GM12892 (cell line): Measurements from ENCODE around the gene FAIM2.

Source experiments
- DNase-seq: peaks from one replicate; pipeline ENCODE4 v3.0.0; 2011; ENCODE audit not compliant: insufficient read length
- FAIRE-seq: peaks from 2 replicates; lab custom pipeline; 2011; peaks lifted over from hg19 to GRCh38; lab: Jason Lieb, UNC
- POLR2A ChIP-seq: IDR thresholded peaks from 2 replicates; pipeline ENCODE4 v1.6.1; 2011; ENCODE audit warnings: low read depth, low read length, control low read depth
- POLR2AphosphoS5 ChIP-seq: IDR thresholded peaks from 2 replicates; pipeline ENCODE4 v1.6.1; 2011; ENCODE audit warnings: low read depth, low read length, control low read depth
- TAF1 ChIP-seq: IDR thresholded peaks from 2 replicates; pipeline ENCODE4 v1.6.1; 2011; ENCODE audit warnings: low read depth, mild to moderate bottlenecking, control low read depth, low read length, borderline replicate concordance

FAIM2 gene

DNA sequence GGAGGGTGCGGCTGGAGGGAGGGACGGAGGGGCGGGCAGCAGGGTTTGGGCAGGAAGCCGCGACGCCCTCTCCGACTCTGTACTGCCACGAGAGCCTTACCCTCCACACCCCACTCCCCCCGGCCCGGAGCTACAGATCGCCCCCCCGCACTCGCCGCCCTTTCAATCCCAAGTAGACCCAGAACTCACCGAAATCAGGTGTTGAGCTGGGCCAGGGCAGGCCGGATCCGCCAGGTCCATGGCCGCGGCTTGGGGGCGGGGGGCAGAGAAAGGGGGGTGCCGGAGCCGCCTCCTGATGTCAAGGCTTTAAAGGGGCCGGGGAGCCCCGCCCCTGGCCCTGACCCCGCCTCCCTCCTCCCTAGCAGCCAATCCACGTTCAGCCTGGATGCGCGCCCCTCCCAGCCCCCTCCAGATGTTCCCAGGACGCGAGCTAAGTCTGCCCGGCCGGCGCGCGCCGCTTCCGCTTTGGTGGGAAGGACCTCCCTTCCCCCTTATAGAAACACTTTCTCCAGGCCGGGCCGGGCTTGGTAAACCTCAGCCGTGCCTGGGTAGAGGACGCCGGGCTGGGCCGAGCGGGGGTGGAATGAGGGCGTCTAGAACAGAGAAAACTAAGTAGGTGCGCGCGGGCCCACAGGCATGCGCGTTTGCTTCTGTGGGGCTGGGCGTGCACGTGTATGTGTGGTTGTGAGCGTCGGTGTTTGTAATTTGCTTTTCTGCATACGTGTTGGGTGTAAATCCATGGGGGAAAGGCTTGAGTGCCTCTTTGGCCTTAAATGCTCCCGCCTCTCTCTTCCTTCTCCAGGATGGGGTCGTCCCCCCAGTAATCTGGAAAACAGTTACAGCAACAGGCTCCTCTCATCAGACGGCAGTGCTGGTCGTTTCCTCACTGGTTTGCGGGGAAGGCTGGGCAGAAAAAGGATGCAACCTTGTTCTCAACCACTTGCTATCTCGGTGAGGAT lies 75.3 kb downstream of the FAIM2 start, which contains the start of gene NCKAP5L:
NCKAP5L (minus strand) TSS at position 281 of the 959 bp plus-strand sequence. CDS start 24,369 bp downstream, outside the sequence.
- TF ChIP-seq TAF1 (0 out of 2 replicates have a peak, but pooled peaks have one; percentile 2), POLR2A (peak; percentile 48; the same call in 1 of the 2 replicates), POLR2AphosphoS5 (no peak)
- peak; percentile 97 for FAIRE-seq
- DNase-seq: peak; percentile 97

DNA sequence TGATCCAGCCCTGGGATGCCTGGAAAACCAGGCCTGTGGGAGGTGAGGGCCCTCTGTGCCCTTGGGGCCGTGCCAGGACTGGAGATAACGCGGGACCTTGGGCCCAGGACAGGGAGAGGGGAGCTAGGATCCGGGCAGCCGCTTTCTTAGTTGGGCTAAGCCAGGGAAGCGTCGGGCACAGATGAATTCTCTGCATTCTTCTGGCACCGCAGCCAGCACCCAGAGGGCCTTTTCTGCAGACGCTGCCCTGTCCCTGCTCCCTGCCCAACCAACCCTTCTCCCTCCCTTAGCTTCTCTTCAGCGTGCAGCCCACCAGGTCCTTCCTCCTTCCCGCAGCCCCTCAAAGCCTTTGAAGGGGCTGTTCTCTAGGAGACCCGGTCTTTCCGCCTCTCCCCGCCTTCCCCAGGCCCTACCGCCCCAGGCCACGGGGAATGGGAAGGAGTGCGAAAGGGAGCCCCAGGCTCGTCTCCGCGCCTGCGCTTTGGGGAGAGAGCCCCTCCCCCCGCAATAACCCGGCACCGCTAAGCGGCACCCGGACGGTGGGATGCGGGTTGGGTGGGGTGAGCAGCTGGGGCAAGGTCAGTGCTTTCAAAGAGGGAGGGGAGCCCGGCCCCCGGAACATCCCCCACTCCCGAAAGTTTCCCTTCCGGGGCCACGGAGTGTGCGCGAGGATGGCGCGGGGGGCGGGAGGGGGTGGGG lies 76.2 kb downstream of the FAIM2 start:
- FAIRE-seq: peak; percentile 68
- peak; percentile 59 for DNase-seq

DNA sequence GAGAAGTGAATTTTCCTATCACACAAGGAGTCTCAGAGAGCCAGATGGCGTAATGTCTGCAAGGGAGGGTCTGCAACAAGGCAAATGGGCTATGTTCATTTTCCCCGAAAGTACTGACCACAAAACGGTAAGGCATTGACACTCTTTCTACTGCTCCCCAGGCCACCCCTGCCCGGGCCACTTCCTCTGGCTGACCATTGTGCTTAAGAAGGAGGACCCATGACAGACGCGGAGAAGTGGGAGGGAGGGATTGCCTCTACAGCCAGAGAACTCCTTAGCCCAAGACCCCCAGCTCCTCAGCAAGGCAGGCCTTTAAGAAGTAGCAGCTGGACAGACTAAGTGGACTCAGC lies 76.7 kb downstream of the FAIM2 start:
- FAIRE-seq: no peak
- DNase-seq: no peak
- no peak for TF ChIP-seq TAF1

More for the DNA sequence above, 76.2 kb downstream of the FAIM2 start:
- TF ChIP-seq POLR2AphosphoS5: no peak
- no peak for TF ChIP-seq POLR2A
- TF ChIP-seq TAF1: no peak

DNA sequence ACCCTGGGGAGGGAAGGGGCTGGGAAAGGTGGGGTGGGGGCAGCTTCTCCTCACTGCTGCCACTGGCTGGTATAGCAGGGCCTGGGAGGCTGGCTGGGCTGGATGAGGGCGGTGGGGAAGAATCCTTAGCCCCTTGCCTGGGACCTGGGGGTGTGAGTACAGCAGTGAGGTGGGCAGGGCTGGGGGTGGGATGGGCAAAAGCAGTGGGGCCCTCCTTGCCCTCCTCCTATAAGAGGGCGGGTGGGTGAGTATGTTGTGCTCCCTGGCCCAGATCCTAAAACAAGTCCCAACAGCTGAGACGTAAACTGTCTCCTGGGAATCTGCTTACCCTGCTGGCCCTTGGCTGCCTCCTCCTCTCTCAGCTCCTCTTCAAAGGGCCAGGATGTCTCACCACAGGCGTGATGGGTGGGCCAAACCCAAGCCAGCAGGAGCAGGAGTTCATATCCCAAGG lies 77.7 kb downstream of the FAIM2 start:
- FAIRE-seq (no peak), DNase-seq (no peak)
- TF ChIP-seq TAF1 (no peak), POLR2A (no peak), POLR2AphosphoS5 (no peak)

DNA sequence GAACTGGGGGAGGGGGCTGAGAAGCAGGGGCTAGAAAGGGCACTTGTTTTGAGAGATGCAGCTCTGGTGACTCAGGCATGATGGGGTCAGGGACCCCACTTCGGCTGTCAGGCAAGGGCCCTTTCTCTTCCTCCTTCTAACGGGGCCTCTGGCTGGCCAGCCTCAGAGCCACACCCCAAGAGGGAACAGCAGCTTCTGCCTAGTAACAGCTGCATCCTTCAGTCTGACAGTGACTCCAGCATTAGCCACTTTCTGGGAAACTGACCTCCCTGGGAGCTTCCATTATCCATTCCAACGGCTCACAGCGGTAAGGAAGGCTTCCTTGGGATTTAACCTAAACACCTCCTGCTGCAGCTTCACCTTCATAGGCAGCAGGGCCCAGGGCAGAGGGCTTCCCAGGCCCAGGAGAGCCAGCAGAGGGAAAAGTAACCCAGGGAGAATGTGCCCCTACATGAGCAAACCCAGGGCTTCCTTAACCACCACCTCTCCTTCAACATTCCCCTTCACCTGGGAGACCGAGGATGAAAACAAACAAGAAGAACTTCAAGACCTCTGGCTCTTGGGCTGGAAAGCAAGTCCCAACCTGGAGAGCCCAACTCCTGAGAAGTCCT lies 78.2 kb downstream of the FAIM2 start:
- no peak for TF ChIP-seq TAF1
- no peak for TF ChIP-seq POLR2AphosphoS5
- TF ChIP-seq POLR2A: no peak
- no peak for DNase-seq
- no peak for FAIRE-seq

DNA sequence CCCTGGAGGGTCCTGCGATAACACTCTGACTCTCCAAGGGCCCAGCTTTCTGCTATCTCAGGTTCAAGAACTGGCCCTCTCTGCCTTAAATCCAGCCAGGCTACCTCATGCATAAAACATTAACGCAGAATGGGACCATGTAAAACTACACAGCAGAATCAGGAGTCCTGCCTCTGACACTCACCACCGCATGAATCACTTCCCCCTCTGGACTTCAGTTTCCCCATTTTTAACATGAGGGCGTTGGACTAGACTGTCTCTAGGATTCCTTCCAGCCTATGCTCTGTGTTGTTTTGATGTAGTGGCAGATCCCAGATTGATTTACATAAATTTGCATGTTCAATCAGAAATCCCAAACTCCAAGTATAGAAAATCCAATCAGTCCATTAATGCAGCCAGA lies 78.8 kb downstream of the FAIM2 start:
- no peak for FAIRE-seq
- no peak for TF ChIP-seq POLR2AphosphoS5
- DNase-seq: no peak

DNA sequence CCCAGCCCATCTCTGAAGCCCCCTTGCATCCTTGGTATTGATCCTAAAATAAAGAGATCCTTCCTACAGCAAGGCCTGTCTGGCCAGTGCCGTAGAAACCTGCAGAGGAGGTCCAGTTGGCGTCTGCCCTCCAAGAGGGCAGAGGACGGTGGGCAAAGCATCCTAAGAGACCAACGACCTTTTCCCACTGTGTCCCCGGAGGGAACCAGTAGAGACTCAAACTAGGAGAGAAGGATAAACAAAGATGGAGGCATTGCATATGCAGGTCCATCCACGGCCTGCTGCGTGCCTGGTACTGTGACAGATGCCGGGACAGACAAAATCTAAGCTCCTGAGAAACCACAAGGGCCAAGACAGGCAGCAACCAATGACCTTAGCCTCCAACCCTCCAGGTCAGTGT lies 79.3 kb downstream of the FAIM2 start:
- TF ChIP-seq POLR2AphosphoS5 (no peak), POLR2A (no peak), TAF1 (no peak)
- DNase-seq (no peak), FAIRE-seq (no peak)

DNA sequence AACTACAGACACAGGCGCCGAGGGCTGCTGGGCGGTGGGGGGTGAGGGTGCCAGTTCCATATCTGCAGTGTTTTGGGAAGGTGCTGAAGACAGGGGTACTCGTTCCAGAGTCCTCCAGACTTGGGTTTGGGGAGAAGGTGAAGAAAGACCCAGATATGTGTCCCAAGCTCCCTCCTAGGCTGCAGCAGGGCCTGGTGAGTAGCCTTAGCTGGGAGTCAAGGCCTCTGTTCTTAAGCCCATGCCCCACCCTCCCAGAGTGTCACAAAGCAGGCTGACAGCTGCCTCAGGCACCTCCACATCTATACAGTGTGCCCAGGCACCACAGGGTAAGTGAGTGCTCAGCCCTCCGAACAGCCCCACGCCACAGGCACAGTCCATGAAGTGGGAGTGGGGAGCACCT lies 79.7 kb downstream of the FAIM2 start:
- TF ChIP-seq POLR2A (no peak), POLR2AphosphoS5 (no peak), TAF1 (no peak)
- DNase-seq (no peak), FAIRE-seq (no peak)

DNA sequence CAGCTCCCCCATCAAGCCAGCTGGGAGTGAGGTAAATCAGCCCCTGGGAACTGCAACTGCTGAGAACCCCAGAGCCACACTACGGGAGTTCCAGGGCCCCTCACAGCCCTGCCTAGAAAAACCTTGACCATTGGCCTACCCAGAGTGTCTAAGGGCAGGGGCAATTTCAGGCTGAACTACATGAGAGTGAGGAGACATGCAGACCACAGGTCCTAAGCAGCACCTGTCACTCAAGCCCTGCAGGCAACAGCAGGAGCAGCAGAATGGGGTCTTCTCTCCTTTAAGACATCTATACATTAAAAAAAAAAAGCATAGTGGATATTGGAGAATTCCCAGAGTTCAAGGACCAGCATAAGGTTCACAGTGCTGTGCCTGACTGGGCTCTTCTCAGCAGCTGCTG lies 80.3 kb downstream of the FAIM2 start:
- TF ChIP-seq POLR2A (no peak), POLR2AphosphoS5 (no peak), TAF1 (no peak)
- DNase-seq: no peak
- FAIRE-seq: no peak

DNA sequence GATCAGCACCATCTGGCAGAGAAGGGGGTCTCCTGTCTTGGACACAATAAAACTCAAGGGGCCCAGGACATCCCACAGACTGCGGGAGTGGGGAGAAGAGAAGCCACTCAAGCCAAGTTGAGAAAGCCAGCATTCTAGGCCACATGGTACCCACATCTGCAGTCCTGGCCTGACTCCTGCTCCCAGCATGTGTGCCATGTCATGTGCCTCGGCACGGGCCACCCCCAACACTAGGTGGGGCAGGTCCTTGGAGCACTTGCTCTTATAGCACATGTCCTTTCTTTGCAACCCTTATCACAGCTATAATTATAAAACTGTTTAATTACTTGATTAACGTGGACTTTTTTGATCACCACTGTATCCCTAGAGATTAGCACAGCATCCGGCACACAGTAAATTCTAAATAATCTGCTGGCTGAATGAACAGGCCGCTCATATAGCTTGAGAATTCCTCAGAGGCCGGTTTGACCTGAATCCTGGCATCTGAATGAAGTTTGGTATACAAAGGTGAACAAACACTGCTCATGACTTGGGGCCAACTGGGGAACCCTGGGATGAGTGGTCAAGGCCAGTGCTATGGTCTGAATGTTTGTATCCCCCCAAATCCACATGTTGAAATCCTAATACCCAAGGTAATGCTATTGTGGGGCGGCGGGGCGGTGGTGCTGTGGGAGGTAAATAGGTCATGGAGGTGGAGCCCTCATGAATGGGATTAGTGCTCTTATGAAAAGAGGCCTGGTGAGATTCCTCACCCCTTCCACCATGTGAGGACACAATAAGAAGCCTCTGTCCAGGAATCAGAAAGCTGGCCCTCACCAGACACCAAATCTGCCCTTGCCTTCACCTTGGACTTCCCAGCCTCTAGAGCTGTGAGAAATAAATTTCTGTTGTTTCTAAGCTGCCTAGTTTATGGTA lies 82.1 kb downstream of the FAIM2 start:
- DNase-seq (no peak), FAIRE-seq (no peak)
- TF ChIP-seq POLR2A: no peak
- TF ChIP-seq TAF1: no peak
- no peak for TF ChIP-seq POLR2AphosphoS5

DNA sequence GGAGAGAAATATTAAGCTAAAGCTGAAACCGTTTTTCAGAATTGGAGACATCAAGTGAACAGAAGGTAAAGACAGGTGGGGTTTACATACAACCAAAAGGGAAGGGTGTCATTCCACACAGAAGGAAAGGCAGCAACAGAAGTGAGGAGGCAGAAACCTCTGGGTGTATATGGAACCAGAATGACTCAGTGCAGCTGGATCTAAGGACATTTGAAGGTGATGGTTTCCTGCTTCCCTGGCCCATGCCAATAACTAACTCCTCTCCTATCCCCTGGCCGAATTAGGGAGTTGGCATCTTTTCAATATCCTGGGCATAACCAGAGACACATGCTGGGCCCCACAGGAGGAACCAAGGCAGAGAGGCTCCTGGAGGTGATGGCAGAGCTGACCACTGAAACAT lies 83.9 kb downstream of the FAIM2 start:
- TF ChIP-seq TAF1: no peak
- TF ChIP-seq POLR2A: no peak
- no peak for TF ChIP-seq POLR2AphosphoS5
- FAIRE-seq (no peak), DNase-seq (no peak)
